GM21737 (cell line): Measurements from ENCODE around the gene TCF4.

ENCODE experiments used
- ATAC-seq: cut with Tn5 transposase; IDR thresholded peaks from one replicate; pipeline ENCODE4 v1.9.1; 2021; ENCODE audit warnings: mild to moderate bottlenecking, moderate library complexity; ENCODE audit not compliant: unreplicated experiment

TCF4 gene

GRCh38 chr18:55508651-55509050 lies 79.3 kb downstream of the TCF4 start:
- ATAC-seq, result no peak

DNA sequence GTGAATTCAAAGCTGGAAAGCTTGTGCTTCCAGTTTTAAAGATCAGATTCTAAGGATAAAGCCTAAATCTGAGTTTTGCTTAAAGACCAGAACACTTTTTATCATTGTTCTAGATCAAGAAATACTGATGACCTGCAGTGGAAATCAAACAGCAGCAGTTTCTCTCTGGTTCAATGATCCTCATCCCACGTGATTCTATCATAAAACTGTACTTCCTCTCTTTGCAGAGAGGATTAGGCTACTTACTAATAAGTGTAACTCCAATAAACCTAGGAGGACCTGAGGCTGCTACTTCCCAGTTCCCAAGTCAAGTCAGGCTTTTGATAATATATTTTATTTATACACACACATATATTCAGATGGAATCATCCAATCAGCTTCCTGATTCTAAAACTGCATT lies 81.9 kb downstream of the TCF4 start:
- ATAC-seq, result no peak

GRCh38 chr18:55504808-55505207 lies 83.2 kb downstream of the TCF4 start:
- no peak for ATAC-seq

GRCh38 chr18:55503167-55503820 lies 84.7 kb downstream of the TCF4 start:
- ATAC-seq, result no peak

DNA sequence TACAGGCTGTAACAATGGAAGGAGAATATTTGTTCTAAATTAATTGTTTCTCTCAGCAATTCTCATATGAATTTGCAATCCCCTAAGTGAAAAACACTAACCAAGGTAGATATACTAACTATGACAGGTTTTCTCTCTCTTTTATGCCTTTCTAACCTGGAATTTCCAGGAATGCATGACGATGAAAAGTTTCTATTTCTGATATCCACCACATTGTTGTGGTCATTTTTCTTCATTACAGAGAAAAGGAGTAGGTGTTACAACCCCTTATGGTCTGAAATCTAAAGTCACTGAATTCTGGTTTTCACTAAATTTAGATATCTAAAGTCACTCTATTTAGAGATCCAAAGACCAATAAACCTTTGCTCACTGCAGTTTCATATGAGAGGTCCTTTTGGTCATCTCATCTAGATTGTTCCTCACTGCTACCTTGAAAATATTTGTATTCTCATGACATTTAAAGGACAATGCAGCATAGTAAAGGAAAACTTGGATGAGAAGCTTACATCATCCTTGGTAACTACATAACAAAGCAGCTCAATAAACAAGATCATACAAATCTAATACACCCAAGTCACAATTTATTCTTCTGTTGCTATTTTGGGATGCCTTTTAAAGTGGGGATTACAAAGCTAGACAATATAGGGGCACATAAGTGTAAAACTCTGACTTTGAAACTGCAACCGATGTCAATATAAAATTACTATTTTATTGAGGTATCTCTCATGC lies 85.8 kb downstream of the TCF4 start:
- no peak for ATAC-seq

GRCh38 chr18:55501579-55501978 lies 86.4 kb downstream of the TCF4 start:
- no peak for ATAC-seq

- no peak for ATAC-seq
Observed at GRCh38 chr18:55500316-55501086, 87.5 kb downstream of the TCF4 start.

- no peak for ATAC-seq
Observed at GRCh38 chr18:55499526-55499925, 88.5 kb downstream of the TCF4 start.

DNA sequence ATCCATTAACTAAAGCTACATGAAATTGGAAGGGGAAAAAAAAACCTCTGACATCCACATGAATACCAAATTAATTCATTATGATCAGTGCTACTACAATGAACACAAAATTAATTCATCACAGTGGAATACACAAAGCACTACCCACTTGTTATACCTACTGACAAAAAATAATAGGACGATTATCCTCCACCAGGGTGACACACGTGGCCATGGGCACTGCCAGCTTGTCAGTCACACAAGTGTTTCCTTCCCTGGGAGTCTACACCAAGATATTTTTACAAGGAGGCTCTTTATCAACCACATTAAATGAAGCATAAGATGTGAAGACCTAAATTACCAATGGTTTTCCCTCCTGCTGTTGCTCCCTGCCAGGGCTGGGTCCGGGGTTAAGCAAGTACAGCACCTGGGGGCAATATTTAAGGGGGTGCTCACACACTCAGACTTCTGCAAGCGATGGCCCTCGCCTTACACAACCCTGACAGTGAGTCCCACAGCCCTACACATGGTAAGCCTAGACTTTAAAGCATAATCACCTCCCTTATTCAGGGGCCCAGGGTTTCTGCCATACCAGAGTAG lies 90.1 kb downstream of the TCF4 start:
- ATAC-seq, result no peak

DNA sequence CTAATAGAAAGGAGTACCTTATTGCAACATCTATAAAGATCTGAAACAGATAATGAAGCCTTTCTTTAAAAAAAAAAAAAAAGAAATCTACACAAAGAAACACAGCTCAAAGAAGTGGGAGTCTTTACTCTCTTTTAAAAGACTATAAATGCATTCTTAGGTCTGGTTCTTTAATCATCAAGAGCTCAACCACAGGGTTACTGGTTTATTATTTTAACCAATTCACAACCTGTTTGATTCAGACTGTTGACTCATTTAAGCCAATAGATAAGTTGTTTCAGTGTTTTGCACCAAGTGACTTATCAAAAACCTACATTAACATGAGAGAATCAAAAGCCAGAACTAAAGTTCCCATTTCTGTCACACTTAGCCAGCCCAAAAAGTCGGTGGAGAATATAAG lies 93.1 kb downstream of the TCF4 start:
- no peak for ATAC-seq

GRCh38 chr18:55494441-55494840 lies 93.6 kb downstream of the TCF4 start:
- ATAC-seq, result no peak

DNA sequence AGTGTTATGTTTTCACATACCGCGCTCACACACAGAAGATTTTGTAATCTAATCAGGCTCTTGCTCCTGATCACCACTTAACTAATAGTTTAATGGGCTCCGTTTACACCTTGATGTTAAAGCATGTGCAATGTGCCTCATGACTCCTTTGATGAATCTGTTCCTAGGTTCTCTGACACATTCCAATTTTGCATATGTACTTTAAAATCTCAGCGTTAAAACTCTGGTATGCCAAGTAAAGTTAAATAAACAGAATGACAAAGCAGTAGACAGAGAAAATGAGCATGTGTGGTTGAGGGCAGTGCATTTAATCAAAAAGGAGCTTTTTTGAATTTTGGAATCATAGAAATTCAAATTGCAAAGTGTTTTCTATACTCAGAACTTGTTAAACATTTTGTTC lies 96.4 kb downstream of the TCF4 start:
- ATAC-seq, result no peak

DNA sequence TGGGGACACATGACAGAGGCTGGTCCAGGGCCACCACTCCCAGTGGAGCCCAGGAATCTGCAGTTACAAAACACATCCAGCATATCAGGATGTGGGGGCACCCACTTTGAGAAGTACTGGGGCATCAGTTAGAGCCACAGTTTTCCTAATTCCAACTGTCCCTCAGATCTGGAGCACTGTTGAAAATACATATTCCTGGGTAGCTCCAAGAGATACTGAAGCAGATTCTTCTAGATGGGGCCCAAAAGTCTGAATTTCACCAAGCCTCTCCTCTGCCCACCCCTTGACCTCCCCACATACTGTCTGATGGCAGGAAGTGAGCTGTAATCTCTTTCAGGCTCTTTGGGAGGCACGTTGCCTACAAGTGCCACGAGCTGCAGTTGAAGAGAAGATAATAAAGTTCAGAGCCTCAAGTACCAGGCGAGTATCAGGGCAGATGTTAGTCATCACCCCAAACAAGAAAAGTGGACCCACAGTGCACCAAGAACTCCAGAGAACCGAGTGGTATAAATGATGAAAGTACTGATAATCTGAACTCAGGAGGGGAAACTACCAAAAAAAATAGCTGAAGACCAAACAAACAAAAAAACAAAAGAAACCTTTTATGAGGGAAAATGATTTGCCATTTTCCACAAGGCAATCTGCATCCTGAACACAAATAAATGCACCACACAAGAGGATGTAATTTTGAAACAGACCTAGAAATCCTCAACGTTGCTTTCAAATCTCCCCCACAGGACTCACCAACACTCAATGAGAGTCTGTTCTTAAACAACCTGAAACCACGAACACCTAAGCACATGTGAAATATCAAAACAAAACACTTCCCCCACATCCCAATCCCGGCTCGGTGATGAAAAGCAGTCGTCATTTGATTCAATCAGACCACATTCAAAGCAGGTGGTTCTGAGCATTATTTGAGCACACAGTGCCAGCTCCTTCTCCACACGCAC lies 98.7 kb downstream of the TCF4 start:
- peak; percentile 70 for ATAC-seq

GRCh38 chr18:55488473-55488872 lies 99.5 kb downstream of the TCF4 start:
- no peak for ATAC-seq

- ATAC-seq, result no peak
Observed at GRCh38 chr18:55487997-55488396, 100.0 kb downstream of the TCF4 start.

DNA sequence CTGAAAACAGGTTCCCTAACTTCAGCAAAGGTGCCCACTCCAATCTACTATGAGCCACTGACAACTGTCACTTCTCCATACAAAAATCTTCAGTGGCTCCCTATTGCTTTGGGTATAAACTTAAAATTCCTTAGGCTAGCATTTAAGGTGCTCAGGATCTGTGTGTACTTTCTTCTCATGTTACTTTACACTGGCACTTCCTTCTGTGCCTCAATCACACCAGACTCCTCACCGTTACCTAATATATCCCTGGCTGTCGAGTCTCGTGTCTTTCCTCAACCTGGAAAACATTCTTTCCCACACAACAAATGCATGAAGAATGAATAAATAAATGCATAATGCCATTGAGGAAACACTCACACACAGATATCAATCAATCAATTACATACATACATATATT lies 101.1 kb downstream of the TCF4 start:
- ATAC-seq, result no peak

DNA sequence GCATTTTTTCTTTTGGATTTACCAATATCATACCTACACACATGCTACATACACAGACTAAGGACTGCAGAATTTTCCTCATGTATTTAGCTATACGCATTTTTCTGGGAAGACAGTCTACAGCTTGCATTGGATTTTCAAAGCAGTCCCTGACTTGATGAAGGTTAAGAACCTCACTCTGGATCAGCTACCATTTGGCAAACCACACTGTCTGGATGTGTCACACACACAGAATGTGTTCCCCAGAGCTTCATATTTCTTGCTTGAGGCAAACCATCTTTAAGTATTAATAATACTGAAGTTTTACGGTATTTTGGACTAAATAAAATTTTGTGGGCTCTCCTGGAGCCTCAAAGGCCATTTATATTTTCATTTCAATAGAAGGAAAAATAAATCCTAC lies 102.3 kb downstream of the TCF4 start:
- ATAC-seq, result no peak

GRCh38 chr18:55484773-55485172 lies 103.2 kb downstream of the TCF4 start:
- no peak for ATAC-seq

DNA sequence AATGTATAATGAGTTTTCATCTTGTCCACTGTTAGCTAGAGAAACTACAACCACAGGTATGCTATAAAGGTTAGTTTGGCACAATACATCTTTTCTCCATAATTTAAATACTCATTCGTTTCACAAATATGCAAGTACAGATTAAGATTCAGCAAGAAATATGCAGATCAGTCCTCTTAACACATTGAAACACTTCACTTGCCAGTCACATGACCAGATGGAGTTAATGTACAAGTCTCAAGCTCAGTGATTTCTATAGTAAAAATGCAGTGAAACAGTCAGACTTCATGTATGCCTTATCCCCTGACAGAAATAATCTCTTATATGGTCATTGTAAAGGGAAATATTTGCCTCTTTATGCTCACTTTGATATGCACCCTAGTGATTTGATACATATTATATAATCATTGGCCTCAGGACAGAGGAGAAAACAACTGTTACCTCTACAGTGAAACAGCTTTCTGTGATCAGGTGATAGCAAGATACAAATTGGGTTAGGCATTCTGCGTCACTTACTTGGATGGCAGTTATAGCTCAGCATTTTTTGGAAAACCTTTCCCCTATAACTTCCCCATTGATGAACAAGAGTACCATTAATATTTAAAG lies 104.6 kb downstream of the TCF4 start:
- no peak for ATAC-seq
